PC-9 (cell line): ENCODE results near the gene TTI1.

Experiments used
- EZH2 ChIP-seq: fragments of 200-600 bp; sonication (generic); IDR thresholded peaks from 2 replicates; pipeline ENCODE4 v1.8.0; 2017; ENCODE audit warnings: antibody characterized with exemption, low read depth
- TF ChIP-seq, protein P1 (sequence below): fragments of 200-600 bp; sonication (generic); conservative IDR thresholded peaks from 2 replicates; pipeline ENCODE4 v1.6.1; 2017; ENCODE audit warnings: mixed run types, antibody characterized with exemption, mild to moderate bottlenecking, moderate library complexity

DNA sequence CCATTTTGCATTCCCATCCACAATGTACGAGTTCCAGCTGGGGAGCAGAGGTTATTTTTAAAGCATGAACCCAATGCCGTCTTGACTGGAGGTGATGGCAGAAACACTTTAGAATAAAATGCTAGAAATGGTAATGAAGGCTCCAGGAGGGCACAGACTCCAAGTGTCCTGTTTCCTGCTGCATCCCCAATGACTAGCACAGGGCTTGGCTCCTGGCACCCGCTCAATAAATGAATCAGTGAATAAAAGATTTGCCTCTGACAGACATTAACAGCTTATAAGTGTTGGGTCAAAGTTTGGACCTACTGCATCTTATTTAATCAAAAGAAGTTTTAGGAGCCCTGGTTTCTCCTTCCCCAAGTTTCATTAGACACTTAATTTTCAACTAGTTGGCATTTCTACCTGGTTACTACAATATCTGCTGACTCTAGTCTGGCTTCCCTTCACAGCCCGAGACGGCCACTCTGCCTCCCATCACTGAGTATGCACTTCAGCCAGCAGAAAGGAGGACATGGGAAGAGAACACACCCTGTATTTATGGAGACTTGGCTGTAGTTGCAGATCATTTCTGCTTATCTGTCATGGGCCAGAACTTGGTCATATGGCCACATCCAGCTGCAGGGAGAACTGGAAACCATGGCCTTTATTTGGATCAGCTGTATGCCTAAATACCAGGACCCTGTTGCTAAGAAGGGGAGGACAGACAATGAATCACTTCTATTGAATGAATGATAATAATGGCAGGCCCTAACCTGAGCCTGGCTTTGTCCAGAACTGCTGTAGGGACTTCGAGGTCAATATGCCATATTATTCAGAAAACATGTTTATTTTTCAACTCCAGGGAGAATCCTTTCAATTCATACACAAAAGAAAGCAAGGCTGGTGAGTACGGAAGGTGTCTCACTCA lies 63.1 kb downstream of the TTI1 start:
- TF ChIP-seq, protein P1, sequence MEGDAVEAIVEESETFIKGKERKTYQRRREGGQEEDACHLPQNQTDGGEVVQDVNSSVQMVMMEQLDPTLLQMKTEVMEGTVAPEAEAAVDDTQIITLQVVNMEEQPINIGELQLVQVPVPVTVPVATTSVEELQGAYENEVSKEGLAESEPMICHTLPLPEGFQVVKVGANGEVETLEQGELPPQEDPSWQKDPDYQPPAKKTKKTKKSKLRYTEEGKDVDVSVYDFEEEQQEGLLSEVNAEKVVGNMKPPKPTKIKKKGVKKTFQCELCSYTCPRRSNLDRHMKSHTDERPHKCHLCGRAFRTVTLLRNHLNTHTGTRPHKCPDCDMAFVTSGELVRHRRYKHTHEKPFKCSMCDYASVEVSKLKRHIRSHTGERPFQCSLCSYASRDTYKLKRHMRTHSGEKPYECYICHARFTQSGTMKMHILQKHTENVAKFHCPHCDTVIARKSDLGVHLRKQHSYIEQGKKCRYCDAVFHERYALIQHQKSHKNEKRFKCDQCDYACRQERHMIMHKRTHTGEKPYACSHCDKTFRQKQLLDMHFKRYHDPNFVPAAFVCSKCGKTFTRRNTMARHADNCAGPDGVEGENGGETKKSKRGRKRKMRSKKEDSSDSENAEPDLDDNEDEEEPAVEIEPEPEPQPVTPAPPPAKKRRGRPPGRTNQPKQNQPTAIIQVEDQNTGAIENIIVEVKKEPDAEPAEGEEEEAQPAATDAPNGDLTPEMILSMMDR, result no peak
- TF ChIP-seq EZH2, result no peak
